Left lung (tissue), 10 donors: ENCODE data around the gene UBE2O. TPM values are rescaled to one million over a fixed set of nuclear protein-coding genes. Genes with fewer than 3 reads are reported as not detected.

Experiments used
- ATAC-seq: fragments of 200-7000 bp; cut with Tn5 transposase; one replicate; pipeline ENCODE4 v1.9.1; 2020; ENCODE audit warnings: moderate library complexity
- DNase-seq, 4 donors: peaks; one replicate each; pipeline ENCODE4 v3.0.0-alpha.2; 2013 to 2020
- H3K27ac ChIP-seq, 2 donors: fragments of 200-600 bp; sonication (generic) in 1 of 2; one replicate each; pipeline versions ENCODE4 v1.5.0 to v1.8.0; 2020 to 2021
- H3K27me3 ChIP-seq, 2 donors: fragments of 200-600 bp; sonication (generic) in 1 of 2; one replicate each; pipeline versions ENCODE4 v1.5.0 to v1.8.0; 2020 to 2021
- H3K36me3 ChIP-seq, 2 donors: fragments of 200-600 bp; sonication (generic) in 1 of 2; one replicate each; pipeline versions ENCODE4 v1.5.0 to v1.8.0; 2020 to 2021
- H3K4me1 ChIP-seq, 2 donors: fragments of 200-600 bp; one replicate each; pipeline ENCODE4 v1.8.0; 2021
- H3K4me3 ChIP-seq, 2 donors: fragments of 200-600 bp; sonication (generic) in 1 of 2; one replicate each; pipeline versions ENCODE4 v1.5.0 to v1.8.0; 2020 to 2021; ENCODE audit warnings: mild to moderate bottlenecking in 1 of 2
- H3K9me3 ChIP-seq, 2 donors: fragments of 200-600 bp; sonication (generic) in 1 of 2; one replicate each; pipeline versions ENCODE4 v1.5.0 to v1.8.0; 2020 to 2021
- intact Hi-C, 2 donors: fragments of 100-400 bp; cut with DNase I; formaldehyde crosslinking; loops; one replicate each; pipeline versions ENCODE4 v1.11.2 to v1.14.2; 2022
- polyA plus RNA-seq, 6 donors: library from polyadenylated mRNA; unstranded; fragments of 120-200 nt; gene quantifications; one replicate each; pipeline ENCODE4 v1.2.1, GENCODE V29; 2013; ENCODE audit not compliant: insufficient read length in 6 of 6
- total RNA-seq, 2 donors: library from RNA; stranded (reverse); fragmentation: NEBNext Ultra II Directional; extraction: Animal tissue kit (Norgen Biotek cat#: 25700); gene quantifications; one replicate each; pipeline ENCODE4 v1.2.1, GENCODE V29; 2021
- TF ChIP-seq, protein P1 (sequence below), 2 donors: fragments of 200-600 bp; sonication (generic) in 1 of 2; IDR thresholded peaks; one replicate each; pipeline versions ENCODE4 v1.5.0 to v1.8.0; 2021; ENCODE audit warnings: antibody characterized with exemption in 2 of 2
- donor health status: DM: no; HTN: yes; CAD: no.
- donor health status: DM: no; HTN: no; CAD: no.

Gene UBE2O
- total and polyA plus RNA-seq, 8 donors, result 20.1 to 34.8 (median 27.1) TPM

DNA sequence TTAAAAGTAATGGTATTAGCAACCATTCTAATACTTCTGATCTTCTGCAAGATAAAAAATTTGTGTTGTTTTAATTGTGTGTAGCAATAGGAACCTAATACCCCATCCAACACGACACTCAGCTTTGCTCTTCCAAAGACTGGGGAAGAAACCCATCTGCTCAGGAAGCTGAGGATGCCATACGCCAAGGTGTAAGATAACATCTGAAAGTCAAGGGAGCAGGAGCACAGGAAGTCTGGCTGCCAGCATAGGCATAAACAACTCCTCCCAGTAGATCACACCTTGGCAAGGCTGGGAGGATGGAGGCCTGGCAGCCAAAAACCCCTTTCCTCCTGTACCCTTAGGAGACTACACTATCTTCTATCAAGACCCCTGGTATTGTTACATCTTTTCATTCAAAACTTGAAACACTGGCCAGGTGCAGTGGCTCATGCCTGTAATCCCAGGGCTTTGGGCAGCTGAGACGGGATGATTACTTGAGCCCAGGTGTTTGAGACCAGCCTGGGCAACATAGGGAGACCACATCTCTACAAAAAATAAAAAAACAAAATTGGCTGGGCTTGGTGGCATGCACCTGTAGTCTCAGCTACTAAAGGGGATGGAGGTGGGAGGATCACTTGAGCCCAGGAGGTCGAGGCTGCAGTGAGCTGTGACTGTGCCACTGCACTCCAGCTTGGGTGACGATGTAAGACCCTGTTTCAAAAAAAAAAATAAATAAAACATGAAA, 74.2 kb downstream of the UBE2O start:
- Histone ChIP-seq H3K4me3 (no peak overlapping the region), H3K27me3 (peaks cover 0 to 13% of the 10 kb centered on the region in 2 donors), H3K4me1 (peaks cover 9 to 40% of the 10 kb centered on the region in 2 donors), H3K9me3 (no peaks in the 10 kb centered on the region), H3K36me3 (no peaks in the 10 kb centered on the region), H3K27ac (no peak overlapping the region)
- DNase-seq (no peak), ATAC-seq (no peak)
- intact Hi-C loops, result no loop called here
- TF ChIP-seq, protein P1, sequence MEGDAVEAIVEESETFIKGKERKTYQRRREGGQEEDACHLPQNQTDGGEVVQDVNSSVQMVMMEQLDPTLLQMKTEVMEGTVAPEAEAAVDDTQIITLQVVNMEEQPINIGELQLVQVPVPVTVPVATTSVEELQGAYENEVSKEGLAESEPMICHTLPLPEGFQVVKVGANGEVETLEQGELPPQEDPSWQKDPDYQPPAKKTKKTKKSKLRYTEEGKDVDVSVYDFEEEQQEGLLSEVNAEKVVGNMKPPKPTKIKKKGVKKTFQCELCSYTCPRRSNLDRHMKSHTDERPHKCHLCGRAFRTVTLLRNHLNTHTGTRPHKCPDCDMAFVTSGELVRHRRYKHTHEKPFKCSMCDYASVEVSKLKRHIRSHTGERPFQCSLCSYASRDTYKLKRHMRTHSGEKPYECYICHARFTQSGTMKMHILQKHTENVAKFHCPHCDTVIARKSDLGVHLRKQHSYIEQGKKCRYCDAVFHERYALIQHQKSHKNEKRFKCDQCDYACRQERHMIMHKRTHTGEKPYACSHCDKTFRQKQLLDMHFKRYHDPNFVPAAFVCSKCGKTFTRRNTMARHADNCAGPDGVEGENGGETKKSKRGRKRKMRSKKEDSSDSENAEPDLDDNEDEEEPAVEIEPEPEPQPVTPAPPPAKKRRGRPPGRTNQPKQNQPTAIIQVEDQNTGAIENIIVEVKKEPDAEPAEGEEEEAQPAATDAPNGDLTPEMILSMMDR (IDR thresholded peaks at IDR 0.05), result no peak

DNA sequence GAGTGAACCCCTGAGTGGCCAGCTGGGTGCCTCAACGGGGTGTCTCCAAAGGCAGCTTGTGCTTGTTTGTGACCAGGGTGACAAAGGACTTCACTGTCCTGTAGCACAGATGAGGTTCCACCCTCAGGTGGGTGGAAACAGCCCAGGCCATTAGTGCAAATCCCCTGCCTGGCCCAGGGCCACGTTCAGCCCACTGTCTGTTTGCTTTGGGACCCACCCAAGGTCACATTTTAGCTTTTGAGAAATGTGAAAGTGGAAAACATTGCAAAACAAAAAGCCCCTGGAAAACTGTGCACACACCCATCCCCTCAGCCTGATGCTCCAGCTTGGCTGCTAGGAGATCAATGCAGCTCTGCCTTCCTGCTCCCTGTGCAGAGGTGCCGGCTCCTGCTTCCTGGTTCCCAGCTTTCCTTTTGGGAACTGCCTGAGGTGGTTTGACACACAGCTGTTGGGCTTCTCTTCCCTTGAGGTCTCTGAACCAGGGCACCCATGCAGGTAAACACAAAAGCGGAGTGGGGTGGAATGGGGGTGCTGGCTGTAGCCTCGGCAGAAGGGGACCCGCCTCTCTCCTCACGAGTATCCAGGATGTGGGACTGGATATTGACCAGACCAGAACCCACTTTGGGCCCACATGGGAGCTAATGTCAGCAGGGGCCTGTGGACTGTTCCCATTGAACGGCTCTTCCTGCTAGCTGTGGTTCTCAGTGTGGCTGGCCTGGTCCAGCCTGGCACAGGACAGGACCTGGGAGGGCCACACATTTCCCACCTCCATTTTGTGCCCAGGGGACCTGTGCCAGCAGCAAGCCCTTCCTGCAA, 76.4 kb downstream of the UBE2O start:
- DNase-seq (peak in 1 of 4 donors; percentile 41), ATAC-seq (no peak)
- H3K36me3 ChIP-seq, result no peaks in the 10 kb centered on the region
- TF ChIP-seq, protein P1 (IDR thresholded peaks at IDR 0.05), result no peak
- H3K4me1 ChIP-seq, result peaks cover 0 to 21% of the 10 kb centered on the region in 2 donors
- H3K9me3 ChIP-seq, result no peaks in the 10 kb centered on the region
- H3K27me3 ChIP-seq, result peaks cover 0 to 3% of the 10 kb centered on the region in 2 donors
- H3K27ac ChIP-seq, result no peak overlapping the region
- intact Hi-C loops, result no loop called here
- no peak overlapping the region for H3K4me3 ChIP-seq

DNA sequence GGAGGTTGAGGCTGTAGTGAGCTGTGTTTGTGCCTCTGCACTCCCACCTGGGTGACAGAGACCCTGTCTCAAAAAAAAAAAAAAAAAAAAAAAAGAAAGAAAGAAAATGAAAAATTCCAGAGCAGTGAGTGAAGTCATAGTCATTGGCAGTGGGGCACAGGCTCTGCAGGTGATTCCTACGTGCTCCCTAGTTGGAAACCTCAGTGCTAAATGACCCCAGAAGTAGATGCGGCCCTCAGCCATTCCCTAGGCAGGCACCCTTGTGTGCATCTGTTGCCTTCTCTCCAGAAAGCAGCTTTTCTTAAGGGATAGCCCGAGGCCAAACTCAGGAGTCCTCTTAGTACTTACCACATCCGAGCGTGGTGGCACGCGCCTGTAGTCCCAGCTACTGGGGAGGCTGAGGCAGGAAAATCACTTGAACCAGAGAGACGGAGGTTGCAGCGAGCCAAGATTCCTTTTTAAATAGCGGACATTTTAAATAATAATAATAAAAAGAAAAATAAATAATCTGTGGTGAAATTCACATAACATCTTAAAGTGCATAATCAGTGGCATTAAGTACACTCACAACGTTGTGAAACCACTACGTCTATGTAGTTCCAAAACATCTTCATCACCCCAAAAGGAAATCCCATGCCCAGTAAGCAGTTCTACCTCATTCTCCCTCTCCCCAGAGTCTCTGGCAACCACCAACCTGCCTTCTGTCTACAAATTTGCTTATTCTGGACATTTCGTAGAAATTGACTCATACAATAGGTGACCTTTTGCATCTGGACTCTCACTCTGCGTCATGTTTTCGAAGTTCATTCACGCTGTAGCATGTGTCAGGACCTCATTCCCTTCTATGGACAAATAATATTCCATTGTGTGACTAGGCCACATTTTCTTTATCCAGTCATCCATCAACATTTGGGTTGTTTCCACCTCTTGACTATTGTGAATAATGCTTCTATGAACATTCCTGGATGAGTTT, 81.0 kb downstream of the UBE2O start:
- no peak for ATAC-seq
- Histone ChIP-seq H3K36me3 (no peaks in the 10 kb centered on the region), H3K27me3 (peaks cover 0 to 3% of the 10 kb centered on the region in 2 donors), H3K4me1 (peaks cover 6 to 10% of the 10 kb centered on the region in 2 donors), H3K9me3 (no peaks in the 10 kb centered on the region), H3K4me3 (no peak overlapping the region), H3K27ac (no peak overlapping the region)
- intact Hi-C loops, result no loop called here
- TF ChIP-seq, protein P1 (IDR thresholded peaks at IDR 0.05), result no peak
- peak in 1 of 4 donors; percentile 29 for DNase-seq

DNA sequence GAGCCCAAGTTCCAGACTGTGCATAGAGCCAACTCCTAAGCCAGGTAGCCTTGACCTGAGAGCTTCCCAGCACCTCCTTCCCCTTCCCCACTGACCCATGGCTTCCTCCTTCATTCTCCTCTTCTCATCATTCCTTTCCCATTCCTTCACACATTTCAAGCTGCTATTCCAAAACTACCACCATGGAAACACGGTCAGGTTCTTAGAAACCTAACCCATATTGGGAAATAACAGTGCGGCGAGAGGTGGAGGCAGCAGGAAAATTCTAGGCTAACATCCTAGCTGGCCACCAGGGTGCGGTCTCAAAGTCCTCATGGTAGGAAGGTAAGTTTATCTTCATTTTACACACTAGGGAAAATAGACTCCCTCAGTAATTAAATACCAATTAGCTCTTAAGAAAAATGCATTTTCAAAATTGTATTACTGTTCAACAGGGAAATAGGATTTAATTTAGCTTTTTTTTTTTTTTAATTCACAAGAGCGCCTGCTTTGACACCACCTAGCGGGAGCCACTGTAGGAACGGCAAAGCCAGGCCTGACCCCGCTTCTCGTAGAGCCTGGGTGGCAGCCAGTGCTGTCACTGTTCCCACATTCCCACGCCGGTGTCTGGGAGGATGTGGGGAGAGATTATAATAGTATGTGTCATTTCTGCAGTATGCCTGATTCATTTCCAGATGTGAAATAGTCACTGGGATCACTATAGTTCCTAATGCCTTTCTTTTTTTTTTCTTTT, 82.5 kb downstream of the UBE2O start:
- Histone ChIP-seq H3K27me3 (no peaks in the 10 kb centered on the region), H3K36me3 (no peaks in the 10 kb centered on the region), H3K4me3 (no peak overlapping the region), H3K27ac (peak overlapping the region in 1 of 2 donors; percentile 10), H3K4me1 (peaks cover 4 to 6% of the 10 kb centered on the region in 2 donors), H3K9me3 (no peaks in the 10 kb centered on the region)
- DNase-seq (peak in 2 of 4 donors; percentile 41 to 50), ATAC-seq (peak; percentile 73)
- TF ChIP-seq, protein P1 (IDR thresholded peaks at IDR 0.05), result peak; percentile 25 to 32
- intact Hi-C loops, result no loop called here
